Neuronal stem cell (in vitro differentiated cells): ENCODE results near the gene DHX36.

Experiments used
- DNase-seq: peaks from one replicate; pipeline ENCODE4 v3.0.0-alpha.2; 2013; ENCODE audit warnings: low spot score
- H2AFZ ChIP-seq: one replicate; pipeline ENCODE4 v1.6.1; 2013; ENCODE audit warnings: mild to moderate bottlenecking, low read length, inconsistent platforms
- H2AK5ac ChIP-seq: 2 replicates; pipeline ENCODE4 v1.6.1; 2013; ENCODE audit warnings: low read depth, mild to moderate bottlenecking, inconsistent platforms, low read length, moderate library complexity, mixed read lengths
- H2BK120ac ChIP-seq: 2 replicates; pipeline ENCODE4 v1.6.1; 2013; ENCODE audit warnings: low read depth, mild to moderate bottlenecking, inconsistent platforms, low read length, moderate library complexity, mixed read lengths
- H2BK12ac ChIP-seq: one replicate; pipeline ENCODE4 v1.6.1; 2013; ENCODE audit warnings: low read length, inconsistent platforms
- H2BK15ac ChIP-seq: 2 replicates; pipeline ENCODE4 v1.6.1; 2013; ENCODE audit warnings: mild to moderate bottlenecking, low read length, inconsistent platforms, mixed read lengths
- H2BK5ac ChIP-seq: one replicate; pipeline ENCODE4 v1.6.1; 2013; ENCODE audit warnings: inconsistent platforms, mild to moderate bottlenecking, low read length, moderate library complexity
- H3K14ac ChIP-seq: one replicate; pipeline ENCODE4 v1.6.1; 2013; ENCODE audit warnings: low read length, inconsistent platforms
- H3K18ac ChIP-seq: 2 replicates; pipeline ENCODE4 v1.6.1; 2013; ENCODE audit warnings: low read length, inconsistent platforms
- H3K23ac ChIP-seq: 2 replicates; pipeline ENCODE4 v1.6.1; 2013; ENCODE audit warnings: low read depth, mild to moderate bottlenecking, mixed read lengths, low read length, inconsistent platforms; ENCODE audit not compliant: poor library complexity
- H3K27ac ChIP-seq: replicated peaks from 3 replicates; pipeline ENCODE4 v1.5.1; 2013; ENCODE audit warnings: low read length, inconsistent platforms
- H3K27me3 ChIP-seq, 3 experiments: 2 replicates each; pipeline ENCODE4 v1.6.1; 2013; ENCODE audit warnings: low read length in 3 of 3, mild to moderate bottlenecking in 2 of 3, inconsistent platforms in 1 of 3, low read depth in 1 of 3, mixed read lengths in 1 of 3, moderate library complexity in 1 of 3; ENCODE audit not compliant: control insufficient read depth in 3 of 3, insufficient read depth in 3 of 3
- H3K36me3 ChIP-seq, 2 donors: replicated peaks in 1 of 2; 2 replicates each; pipeline ENCODE4 v1.6.1; 2013; ENCODE audit warnings: low read length in 2 of 2; ENCODE audit not compliant: control insufficient read depth in 2 of 2, insufficient read depth in 2 of 2
- H3K4ac ChIP-seq: 2 replicates; pipeline ENCODE4 v1.6.1; 2013; ENCODE audit warnings: inconsistent platforms, mild to moderate bottlenecking, low read length, moderate library complexity
- H3K4me1 ChIP-seq, 2 donors: 1 replicate in 1 of 2; 2 replicates in 1 of 2; pipeline ENCODE4 v1.6.1; 2013; ENCODE audit warnings: low read length in 2 of 2, low read depth in 1 of 2; ENCODE audit not compliant: control insufficient read depth in 2 of 2, insufficient read depth in 1 of 2
- H3K4me2 ChIP-seq: one replicate; pipeline ENCODE4 v1.6.1; 2013; ENCODE audit warnings: mild to moderate bottlenecking, low read length, inconsistent platforms; ENCODE audit not compliant: insufficient read depth, poor library complexity, severe bottlenecking
- H3K4me3 ChIP-seq, 2 donors: 2 replicates each; pipeline ENCODE4 v1.5.1; 2013; ENCODE audit warnings: low read length in 2 of 2, mild to moderate bottlenecking in 2 of 2, inconsistent platforms in 1 of 2, moderate library complexity in 1 of 2
- H3K79me1 ChIP-seq: one replicate; pipeline ENCODE4 v1.6.1; 2013; ENCODE audit warnings: low read depth, mild to moderate bottlenecking, inconsistent platforms, low read length, moderate library complexity
- H3K9ac ChIP-seq: one replicate; pipeline ENCODE4 v1.6.1; 2013; ENCODE audit warnings: mild to moderate bottlenecking, low read depth, low read length, inconsistent platforms; ENCODE audit not compliant: poor library complexity
- H3K9me3 ChIP-seq, 2 donors: replicated peaks in 1 of 2; 2 replicates each; pipeline versions ENCODE3 to v1.6.1; 2013; ENCODE audit warnings: low read length in 2 of 2, mild to moderate bottlenecking in 2 of 2, inconsistent platforms in 1 of 2, low read depth in 1 of 2, mixed read lengths in 1 of 2, moderate library complexity in 1 of 2; ENCODE audit not compliant: control insufficient read depth in 2 of 2, insufficient read depth in 1 of 2
- H4K8ac ChIP-seq: one replicate; pipeline ENCODE4 v1.6.1; 2013; ENCODE audit warnings: low read depth, mild to moderate bottlenecking, inconsistent platforms, low read length, moderate library complexity
- H4K91ac ChIP-seq: one replicate; pipeline ENCODE4 v1.6.1; 2013; ENCODE audit warnings: low read length, low read depth, mild to moderate bottlenecking, inconsistent platforms; ENCODE audit not compliant: poor library complexity
- WGBS, 2 donors: extraction: QIAGEN DNeasy Blood & Tissue Kit; methylation state at CpG; one replicate each; pipeline ENCODE4 v1.1.7; 2013; ENCODE audit warnings: missing lambda C conversion rate in 2 of 2, mixed read lengths in 1 of 2; ENCODE audit not compliant: insufficient read length in 2 of 2, insufficient replicate concordance in 1 of 2; ENCODE audit errors: extremely low coverage in 2 of 2; 5-methylcytosine and 5-hydroxymethylcytosine counted together

The DHX36 gene

GRCh38 chr3:154240235-154240634, 84.1 kb downstream of the DHX36 start:
- Histone ChIP-seq H3K9me3 (no peaks in the 10 kb centered on the region), H2BK15ac (no peak overlapping the region), H3K9ac (no peak overlapping the region), H3K4me3 (no peak overlapping the region), H3K4me1 (peaks cover 0 to 11% of the 10 kb centered on the region in 2 donors), H2AK5ac (no peak overlapping the region), H3K36me3 (peaks cover 3 to 43% of the 10 kb centered on the region in 2 donors), H3K14ac (no peak overlapping the region), H3K79me1 (no peaks in the 10 kb centered on the region), H3K27me3 (no peaks in the 10 kb centered on the region), H4K8ac (no peak overlapping the region), H3K27ac (no peak overlapping the region), H3K4ac (no peak overlapping the region), H3K4me2 (no peak overlapping the region), H2AFZ (no peak overlapping the region), H3K23ac (no peak overlapping the region), H2BK12ac (no peak overlapping the region), H2BK120ac (no peak overlapping the region), H3K18ac (no peak overlapping the region), H2BK5ac (no peak overlapping the region), H4K91ac (no peak overlapping the region)
- WGBS, 2 donors, result no CpG with 5 or more reads among the region's 6 CpGs
- no peak for DNase-seq

- Histone ChIP-seq H2BK12ac (no peak overlapping the region), H3K18ac (no peak overlapping the region), H2BK120ac (no peak overlapping the region), H2AK5ac (no peak overlapping the region), H3K27ac (no peak overlapping the region), H3K4ac (no peak overlapping the region), H3K36me3 (peaks cover 0 to 22% of the 10 kb centered on the region in 2 donors), H2AFZ (no peak overlapping the region), H3K4me1 (peaks cover 0 to 9% of the 10 kb centered on the region in 2 donors), H3K9me3 (no peaks in the 10 kb centered on the region), H4K8ac (no peak overlapping the region), H3K4me2 (no peak overlapping the region), H3K4me3 (no peak overlapping the region), H3K79me1 (no peaks in the 10 kb centered on the region), H3K23ac (no peak overlapping the region), H2BK15ac (no peak overlapping the region), H2BK5ac (no peak overlapping the region), H4K91ac (no peak overlapping the region), H3K9ac (no peak overlapping the region), H3K27me3 (no peaks in the 10 kb centered on the region), H3K14ac (no peak overlapping the region)
- WGBS, 2 donors, result no CpG with 5 or more reads among the region's 3 CpGs
- no peak for DNase-seq
Observed at GRCh38 chr3:154236331-154236730, 88.0 kb downstream of the DHX36 start.

GRCh38 chr3:154235330-154235729, 89.0 kb downstream of the DHX36 start:
- WGBS, 2 donors, result no CpG with 5 or more reads among the region's 1 CpG
- H2BK5ac ChIP-seq, result no peak overlapping the region

GRCh38 chr3:154229217-154229590, 95.1 kb downstream of the DHX36 start:
- Histone ChIP-seq H4K8ac (no peak overlapping the region), H3K23ac (no peak overlapping the region), H2BK120ac (no peak overlapping the region), H4K91ac (no peak overlapping the region), H3K4me2 (no peak overlapping the region), H2AK5ac (no peak overlapping the region), H3K9ac (no peak overlapping the region), H3K27ac (no peak overlapping the region), H3K18ac (no peak overlapping the region), H3K27me3 (no peaks in the 10 kb centered on the region), H3K4me3 (no peak overlapping the region), H2BK15ac (no peak overlapping the region), H2AFZ (no peak overlapping the region), H3K14ac (no peak overlapping the region), H3K4me1 (peaks cover 0 to 2% of the 10 kb centered on the region in 2 donors), H3K36me3 (peaks cover 0 to 27% of the 10 kb centered on the region in 2 donors), H3K4ac (no peak overlapping the region), H2BK12ac (no peak overlapping the region), H3K9me3 (no peaks in the 10 kb centered on the region), H2BK5ac (no peak overlapping the region), H3K79me1 (no peaks in the 10 kb centered on the region)
- no peak for DNase-seq
- WGBS, 2 donors, result no CpG with 5 or more reads among the region's 2 CpGs

More at GRCh38 chr3:154235330-154235729, 89.0 kb downstream of the DHX36 start:
- no peak overlapping the region for H3K4me2 ChIP-seq
- no peak overlapping the region for H3K14ac ChIP-seq
- H3K27me3 ChIP-seq, result no peaks in the 10 kb centered on the region
- H2BK120ac ChIP-seq, result no peak overlapping the region
- H4K8ac ChIP-seq, result no peak overlapping the region
- no peak overlapping the region for H2AK5ac ChIP-seq
- DNase-seq, result no peak
- H2BK15ac ChIP-seq, result no peak overlapping the region
- no peak overlapping the region for H3K27ac ChIP-seq
- H3K23ac ChIP-seq, result no peak overlapping the region
- no peaks in the 10 kb centered on the region for H3K9me3 ChIP-seq
- no peak overlapping the region for H4K91ac ChIP-seq
- peaks cover 0 to 12% of the 10 kb centered on the region in 2 donors for H3K36me3 ChIP-seq
- H2AFZ ChIP-seq, result no peak overlapping the region
- no peak overlapping the region for H2BK12ac ChIP-seq
- H3K4me3 ChIP-seq, result no peak overlapping the region
- no peak overlapping the region for H3K18ac ChIP-seq
- peaks cover 0 to 8% of the 10 kb centered on the region in 2 donors for H3K4me1 ChIP-seq
- H3K4ac ChIP-seq, result no peak overlapping the region
- H3K9ac ChIP-seq, result no peak overlapping the region
- no peaks in the 10 kb centered on the region for H3K79me1 ChIP-seq
